Posterior vena cava (tissue), 2 donors: ENCODE results near the gene GLT1D1. TPM values are rescaled to one million over a fixed set of nuclear protein-coding genes. Genes with fewer than 3 reads are reported as not detected.

Experiments used
- DNase-seq: peaks from one replicate; pipeline ENCODE4 v3.0.0-alpha.2; 2020; ENCODE audit warnings: low spot score
- intact Hi-C, 2 donors: fragments of 100-400 bp; cut with DNase I; formaldehyde crosslinking; loops; one replicate each; pipeline versions ENCODE4 v1.14.1 to v1.14.2; 2022 to 2023
- total RNA-seq, 2 donors: library from RNA; stranded (reverse); fragmentation: NEBNext Ultra II Directional; extraction: Animal tissue kit (Norgen Biotek cat#: 25700); gene quantifications; one replicate each; pipeline ENCODE4 v1.2.1, GENCODE V29; 2021
- donor health status: DM: yes; HTN: yes; CAD: no.
- donor health status: DM: yes; HTN: yes; CAD: no.

The GLT1D1 gene
- total RNA-seq, 2 donors from 2014 or later, result 0.67 to 1.9 TPM

- DNase-seq, result no peak
- intact Hi-C loops, result no loop called here
Measured at GRCh38 chr12:129025055-129025454, 171.8 kb downstream of the GLT1D1 start.

- intact Hi-C loops, result no loop called here
Measured at GRCh38 chr12:129028844-129029243, 175.6 kb downstream of the GLT1D1 start.

More at GRCh38 chr12:129028844-129029243, 175.6 kb downstream of the GLT1D1 start:
- DNase-seq, result no peak

Other genes with a start within 250 kb of the GLT1D1 start
- gene SLC15A4, start 29.5 kb upstream of the GLT1D1 start, total RNA-seq, result 10 to 100 TPM; 26.8 to 27.0 TPM